CD8-positive, alpha-beta memory T cell (primary cell): ENCODE data around the gene FOXQ1. TPM values are rescaled to one million over a fixed set of nuclear protein-coding genes. Genes with fewer than 3 reads are reported as not detected.
"Not testable (repeated sequence)": the region's sequence is repeated elsewhere in the genome, so short reads cannot be mapped to it uniquely, and the experiment has no call there.

Source experiments
- CTCF ChIA-PET: fragments of 350-600 bp; sonication (Branson Sonifier 250); formaldehyde crosslinking; loops from one replicate; lab custom pipeline; 2021; ENCODE audit warnings: antibody characterized with exemption; lab: Charles Lee
- POLR2A ChIA-PET: fragments of 350-600 bp; sonication (Branson Sonifier 250); formaldehyde crosslinking; loops from one replicate; lab custom pipeline; 2021; ENCODE audit warnings: antibody characterized with exemption; lab: Charles Lee
- DNase-seq, 5 donors: peaks; one replicate each; pipeline versions ENCODE4 v3.0.0 to v3.0.0-alpha.2; 2020 to 2022; ENCODE audit warnings: mixed read lengths in 1 of 5
- H3K27ac ChIP-seq: one replicate; pipeline ENCODE4 v1.7.0; 2013; ENCODE audit warnings: low read depth, mild to moderate bottlenecking, low read length, moderate library complexity
- H3K27me3 ChIP-seq: 2 replicates; pipeline ENCODE4 v1.7.0; 2013; ENCODE audit warnings: low read length, mild to moderate bottlenecking; ENCODE audit not compliant: insufficient read depth, poor library complexity, severe bottlenecking
- H3K36me3 ChIP-seq: 2 replicates; pipeline ENCODE4 v1.7.0; 2013; ENCODE audit warnings: mild to moderate bottlenecking, low read length, moderate library complexity; ENCODE audit not compliant: insufficient read depth
- H3K4me1 ChIP-seq: 2 replicates; pipeline ENCODE4 v1.7.0; 2013; ENCODE audit warnings: mild to moderate bottlenecking, low read length, moderate library complexity; ENCODE audit not compliant: insufficient read depth
- H3K4me3 ChIP-seq: 2 replicates; pipeline ENCODE4 v1.7.0; 2013; ENCODE audit warnings: mild to moderate bottlenecking, low read length
- H3K9me3 ChIP-seq: 2 replicates; pipeline ENCODE4 v1.7.0; 2013; ENCODE audit warnings: mild to moderate bottlenecking, low read length
- H3K27ac Mint-ChIP-seq, 8 donors: one replicate each; pipeline ENCODE4 v1.8.0; 2020 to 2021; ENCODE audit warnings: mixed read lengths in 8 of 8, mild to moderate bottlenecking in 6 of 8, inconsistent platforms in 3 of 8, moderate library complexity in 3 of 8
- H3K27me3 Mint-ChIP-seq, 2 donors: one replicate each; pipeline ENCODE4 v1.8.0; 2020 to 2021; ENCODE audit warnings: mixed read lengths in 2 of 2, mild to moderate bottlenecking in 1 of 2, moderate library complexity in 1 of 2
- H3K36me3 Mint-ChIP-seq, 3 donors: one replicate each; pipeline ENCODE4 v1.8.0; 2020 to 2021; ENCODE audit warnings: mixed read lengths in 3 of 3, inconsistent platforms in 1 of 3, mild to moderate bottlenecking in 1 of 3
- H3K4me1 Mint-ChIP-seq, 3 donors: one replicate each; pipeline ENCODE4 v1.8.0; 2020 to 2021; ENCODE audit warnings: mixed read lengths in 3 of 3, inconsistent platforms in 1 of 3, mild to moderate bottlenecking in 1 of 3
- H3K4me3 Mint-ChIP-seq, 7 donors: one replicate each; pipeline ENCODE4 v1.8.0; 2020 to 2021; ENCODE audit warnings: mixed read lengths in 7 of 7, mild to moderate bottlenecking in 6 of 7, moderate library complexity in 4 of 7, inconsistent platforms in 2 of 7
- H3K9me3 Mint-ChIP-seq, 5 donors: one replicate each; pipeline ENCODE4 v1.8.0; 2020 to 2022; ENCODE audit warnings: mixed read lengths in 5 of 5, mild to moderate bottlenecking in 3 of 5, moderate library complexity in 2 of 5, inconsistent platforms in 1 of 5
- polyA plus RNA-seq: library from polyadenylated mRNA; unstranded; fragments of 300-500 nt; fragmentation: Illumina TruSeq; gene quantifications from one replicate; pipeline ENCODE4 v1.2.3, GENCODE V29; 2021
- total RNA-seq, 2 experiments: library from RNA; stranded (reverse); gene quantifications; one replicate each; pipeline ENCODE4 v1.2.3, GENCODE V29; 2021

FOXQ1 gene
- total and polyA plus RNA-seq, 3 experiments from 2014 or later: not detected

- H3K4me3 ChIP-seq, H3K27me3 ChIP-seq, H3K36me3 ChIP-seq, H3K27ac Mint-ChIP-seq, H3K27ac ChIP-seq, CTCF ChIA-PET, H3K9me3 ChIP-seq, H3K9me3 Mint-ChIP-seq, POLR2A ChIA-PET, H3K4me1 ChIP-seq, DNase-seq, H3K36me3 Mint-ChIP-seq: not testable (repeated sequence)
- Mint-ChIP-seq H3K4me1 (peaks cover 17 to 25% (median 17%) of the 10 kb centered on the region in 3 donors), H3K27me3 (peaks cover 20 to 48% of the 10 kb centered on the region in 2 donors), H3K4me3 (peak overlapping the region in 2 of 7 donors; percentile 47 to 56)
These were observed 6.7 kb downstream of the FOXQ1 start for GRCh38 chr6:1318584-1318983.

- Histone ChIP-seq H3K36me3 (no peaks in the 10 kb centered on the region), H3K4me3 (no peak overlapping the region), H3K27ac (no peak overlapping the region), H3K4me1 (no peaks in the 10 kb centered on the region), H3K9me3 (no peaks in the 10 kb centered on the region), H3K27me3 (no peaks in the 10 kb centered on the region)
- Mint-ChIP-seq H3K27me3 (peaks cover 8 to 50% of the 10 kb centered on the region in 2 donors), H3K4me1 (peaks cover 0 to 4% (median 3%) of the 10 kb centered on the region in 3 donors), H3K36me3 (no peaks in the 10 kb centered on the region), H3K9me3 (no peaks in the 10 kb centered on the region), H3K27ac (no peak overlapping the region), H3K4me3 (no peak overlapping the region)
- CTCF ChIA-PET: no interaction called here
- no peak for DNase-seq
- POLR2A ChIA-PET: no interaction called here
These were observed 9.8 kb downstream of the FOXQ1 start for GRCh38 chr6:1321738-1322137.

GRCh38 chr6:1322156-1322555 lies 10.3 kb downstream of the FOXQ1 start:
- peaks cover 8 to 53% of the 10 kb centered on the region in 2 donors for H3K27me3 Mint-ChIP-seq

GRCh38 chr6:1322696-1323219 lies 10.9 kb downstream of the FOXQ1 start:
- Mint-ChIP-seq H3K27me3 (peaks cover 8 to 58% of the 10 kb centered on the region in 2 donors), H3K36me3 (no peaks in the 10 kb centered on the region), H3K4me1 (peaks cover 0 to 4% (median 3%) of the 10 kb centered on the region in 3 donors), H3K4me3 (no peak overlapping the region), H3K27ac (no peak overlapping the region), H3K9me3 (no peaks in the 10 kb centered on the region)
- Histone ChIP-seq H3K27me3 (no peaks in the 10 kb centered on the region), H3K27ac (no peak overlapping the region), H3K36me3 (no peaks in the 10 kb centered on the region), H3K4me3 (no peak overlapping the region), H3K9me3 (no peaks in the 10 kb centered on the region), H3K4me1 (no peaks in the 10 kb centered on the region)
- ChIA-PET CTCF (no interaction called here), POLR2A (no interaction called here)
- DNase-seq: no peak

More at GRCh38 chr6:1322156-1322555, 10.3 kb downstream of the FOXQ1 start:
- H3K4me1 ChIP-seq: no peaks in the 10 kb centered on the region
- DNase-seq: no peak
- no peaks in the 10 kb centered on the region for H3K36me3 ChIP-seq
- CTCF ChIA-PET: no interaction called here
- H3K4me1 Mint-ChIP-seq: peaks cover 0 to 4% (median 3%) of the 10 kb centered on the region in 3 donors
- no peaks in the 10 kb centered on the region for H3K27me3 ChIP-seq
- H3K9me3 Mint-ChIP-seq: no peaks in the 10 kb centered on the region
- POLR2A ChIA-PET: no interaction called here
- no peak overlapping the region for H3K4me3 ChIP-seq
- H3K27ac ChIP-seq: no peak overlapping the region
- H3K36me3 Mint-ChIP-seq: no peaks in the 10 kb centered on the region
- no peak overlapping the region for H3K4me3 Mint-ChIP-seq
- H3K27ac Mint-ChIP-seq: no peak overlapping the region
- no peaks in the 10 kb centered on the region for H3K9me3 ChIP-seq

GRCh38 chr6:1324936-1325335 lies 13.0 kb downstream of the FOXQ1 start:
- Histone ChIP-seq H3K27ac (no peak overlapping the region), H3K9me3 (no peaks in the 10 kb centered on the region), H3K36me3 (no peaks in the 10 kb centered on the region), H3K27me3 (no peaks in the 10 kb centered on the region), H3K4me3 (no peak overlapping the region), H3K4me1 (no peaks in the 10 kb centered on the region)
- Mint-ChIP-seq H3K4me3 (no peak overlapping the region), H3K27ac (no peak overlapping the region), H3K36me3 (no peaks in the 10 kb centered on the region), H3K9me3 (peaks cover 0 to 4% (median 4%) of the 10 kb centered on the region in 5 donors), H3K4me1 (no peaks in the 10 kb centered on the region), H3K27me3 (peaks cover 8 to 52% of the 10 kb centered on the region in 2 donors)
- no peak for DNase-seq
- CTCF ChIA-PET: no interaction called here
- POLR2A ChIA-PET: no interaction called here

GRCh38 chr6:1325461-1326309 lies 13.8 kb downstream of the FOXQ1 start:
- Histone ChIP-seq H3K36me3 (no peaks in the 10 kb centered on the region), H3K9me3 (no peaks in the 10 kb centered on the region), H3K27ac (no peak overlapping the region), H3K4me3 (no peak overlapping the region), H3K4me1 (no peaks in the 10 kb centered on the region), H3K27me3 (no peaks in the 10 kb centered on the region)
- Mint-ChIP-seq H3K27ac (no peak overlapping the region), H3K36me3 (no peaks in the 10 kb centered on the region), H3K9me3 (peaks cover 0 to 11% (median 7%) of the 10 kb centered on the region in 5 donors), H3K4me3 (no peak overlapping the region), H3K27me3 (peaks cover 10 to 57% of the 10 kb centered on the region in 2 donors), H3K4me1 (no peaks in the 10 kb centered on the region)
- POLR2A ChIA-PET: no interaction called here
- no peak for DNase-seq
- CTCF ChIA-PET: no interaction called here

- peaks cover 10 to 58% of the 10 kb centered on the region in 2 donors for H3K27me3 Mint-ChIP-seq
- POLR2A ChIA-PET: no interaction called here
These were observed 14.7 kb downstream of the FOXQ1 start for GRCh38 chr6:1326535-1327121.

GRCh38 chr6:1327630-1328029 lies 15.7 kb downstream of the FOXQ1 start:
- no peak overlapping the region for H3K4me3 Mint-ChIP-seq
- H3K36me3 ChIP-seq: no peaks in the 10 kb centered on the region
- H3K4me1 ChIP-seq: no peaks in the 10 kb centered on the region
- no peak overlapping the region for H3K27ac ChIP-seq
- no peaks in the 10 kb centered on the region for H3K4me1 Mint-ChIP-seq
- POLR2A ChIA-PET: no interaction called here
- H3K4me3 ChIP-seq: no peak overlapping the region
- DNase-seq: no peak
- peaks cover 0 to 15% (median 9%) of the 10 kb centered on the region in 5 donors for H3K9me3 Mint-ChIP-seq
- no peaks in the 10 kb centered on the region for H3K36me3 Mint-ChIP-seq
- CTCF ChIA-PET: no interaction called here
- H3K9me3 ChIP-seq: no peaks in the 10 kb centered on the region
- peaks cover 12 to 59% of the 10 kb centered on the region in 2 donors for H3K27me3 Mint-ChIP-seq
- H3K27ac Mint-ChIP-seq: no peak overlapping the region
- H3K27me3 ChIP-seq: no peaks in the 10 kb centered on the region

More at GRCh38 chr6:1326535-1327121, 14.7 kb downstream of the FOXQ1 start:
- Histone ChIP-seq H3K4me3 (no peak overlapping the region), H3K27ac (no peak overlapping the region), H3K36me3 (no peaks in the 10 kb centered on the region), H3K9me3 (no peaks in the 10 kb centered on the region), H3K4me1 (no peaks in the 10 kb centered on the region), H3K27me3 (no peaks in the 10 kb centered on the region)
- Mint-ChIP-seq H3K36me3 (no peaks in the 10 kb centered on the region), H3K9me3 (peaks cover 0 to 15% (median 9%) of the 10 kb centered on the region in 5 donors), H3K4me3 (no peak overlapping the region), H3K4me1 (no peaks in the 10 kb centered on the region), H3K27ac (peak overlapping the region in 1 of 8 donors; percentile 83)
- no peak for DNase-seq
- CTCF ChIA-PET: no interaction called here
